Measurements from ENCODE around the gene NPRL2. TPM values are rescaled to one million over a fixed set of nuclear protein-coding genes. Genes with fewer than 3 reads are reported as not detected.

The NPRL2 gene
- total RNA-seq, 2 experiments from 2014 or later = 27.9 to 52.5 TPM

GRCh38 chr3:50322386-50323091, 28.0 kb downstream of the NPRL2 start, which contains the start of gene HYAL2:
Gene HYAL2, minus strand, starts transcription at chr3:50322745. Its CDS starts 2,256 bp downstream, at chr3:50320489.
- Histone ChIP-seq H3K36me3 (ENCODE audit: insufficient read depth, low read length) (peaks cover 24% of the 10 kb centered on the region; the same call in 1 of the 2 replicates), H4K20me1 (ENCODE audit: insufficient read depth, low read length) (no peaks in the 10 kb centered on the region), H3K9me3 (ENCODE audit: low read length) (no peaks in the 10 kb centered on the region), H3K4me3 (ENCODE audit: low read depth, low read length, poor library complexity, severe bottlenecking) (peak within 1 kb of the TSS; percentile 72), H3K9me2 (ENCODE audit: insufficient read depth, low read length) (no peaks in the 10 kb centered on the region), H3K4me2 (ENCODE audit: low read length) (peak within 1 kb of the TSS; percentile 73), H3K27ac (ENCODE audit: low read depth, low read length, poor library complexity, severe bottlenecking) (peak within 1 kb of the TSS; percentile 51), H3K79me2 (ENCODE audit: insufficient read depth, low read depth, low read length) (peaks cover 9% of the 10 kb centered on the region; the same call in 1 of the 2 replicates), H3K4me1 (ENCODE audit: insufficient read depth, low read length, poor library complexity, severe bottlenecking) (peaks cover 41% of the 10 kb centered on the region), H2AFZ (ENCODE audit: low read length) (peak within 1 kb of the TSS; percentile 59; the same call in 1 of the 2 replicates)
- BruUV-seq (replicated peaks) = no TSS peak
- no peak for DNase-seq (ENCODE audit: low spot score)
- POLR2A ChIA-PET = no interaction called here
- intact Hi-C loops (cut with micrococcal nuclease; ENCODE audit: unreplicated experiment) = loop anchor here (5.0 kb wide), 1 partner anchor 95 kb away; no protein-coding TSS in a partner anchor
- no peak for TF ChIP-seq CTCF (conservative IDR thresholded peaks at IDR 0.05; ENCODE audit: low read length)
- CTCF ChIA-PET (ENCODE audit: unreplicated experiment) = interaction anchor here (1.9 kb wide), 1 partner anchor 30 kb away, joined by 5 read pairs; the partner anchor contains the start of gene IFRD2

- no peaks in the 10 kb centered on the region for H3K9me2 ChIP-seq (ENCODE audit: insufficient read depth, low read length)
- CTCF ChIA-PET (ENCODE audit: unreplicated experiment) = no interaction called here
- no peak overlapping the region for H3K27ac ChIP-seq (ENCODE audit: low read depth, low read length, poor library complexity, severe bottlenecking)
- TF ChIP-seq EZH2phosphoT487 (IDR thresholded peaks at IDR 0.05; ENCODE audit: borderline replicate concordance, low read depth, low read length) (no peak), CTCF (conservative IDR thresholded peaks at IDR 0.05; ENCODE audit: low read length) (no peak)
- BruUV-seq (replicated peaks) = no TSS peak
- H4K20me1 ChIP-seq (ENCODE audit: insufficient read depth, low read length) = no peaks in the 10 kb centered on the region
- peak overlapping the region; percentile 73 for H3K4me2 ChIP-seq (ENCODE audit: low read length)
- H3K79me2 ChIP-seq (ENCODE audit: insufficient read depth, low read depth, low read length) = peaks cover 4% of the 10 kb centered on the region; the same call in 1 of the 2 replicates
- peak overlapping the region; percentile 72 for H3K4me3 ChIP-seq (ENCODE audit: low read depth, low read length, poor library complexity, severe bottlenecking)
- no peak for DNase-seq (ENCODE audit: low spot score)
- peaks cover 24% of the 10 kb centered on the region; the same call in 1 of the 2 replicates for H3K36me3 ChIP-seq (ENCODE audit: insufficient read depth, low read length)
- H3K4me1 ChIP-seq (ENCODE audit: insufficient read depth, low read length, poor library complexity, severe bottlenecking) = peaks cover 43% of the 10 kb centered on the region
- POLR2A ChIA-PET = no interaction called here
- no peaks in the 10 kb centered on the region for H3K9me3 ChIP-seq (ENCODE audit: low read length)
- H2AFZ ChIP-seq (ENCODE audit: low read length) = peak overlapping the region; percentile 59; the same call in 1 of the 2 replicates
- intact Hi-C loops (cut with micrococcal nuclease; ENCODE audit: unreplicated experiment) = loop anchor here (5.0 kb wide), 1 partner anchor 95 kb away; no protein-coding TSS in a partner anchor
Measured at GRCh38 chr3:50322115-50322385, 28.5 kb downstream of the NPRL2 start.
